DND-41 (cell line): ENCODE results near the gene ALDH3B1.
A peak's percentile ranks its signal among the peaks of the same experiment; 100 is the strongest.

ENCODE experiments used
- ATAC-seq: fragments of 200-7000 bp; cut with Tn5 transposase; 3 replicates; pipeline ENCODE4 v1.9.1; 2021; ENCODE audit warnings: low read depth; ENCODE audit not compliant: insufficient read depth
- DNase-seq: peaks from one replicate; pipeline ENCODE4 v3.0.0-alpha.2; 2020
- H2AFZ ChIP-seq: 2 replicates; pipeline ENCODE4 v1.6.0; 2012; ENCODE audit warnings: low read depth, low read length
- H3K27ac ChIP-seq: 2 replicates; pipeline ENCODE4 v1.5.1; 2012; ENCODE audit warnings: low read length, inconsistent platforms
- H3K27me3 ChIP-seq: fragments of 200-600 bp; sonication (generic); 2 replicates; pipeline ENCODE4 v1.6.0; 2012; ENCODE audit warnings: low read length, mild to moderate bottlenecking, inconsistent platforms; ENCODE audit not compliant: insufficient read depth, poor library complexity
- H3K36me3 ChIP-seq: 2 replicates; pipeline ENCODE4 v1.5.1; 2012; ENCODE audit warnings: low read length, inconsistent platforms; ENCODE audit not compliant: insufficient read depth
- H3K4me1 ChIP-seq: 2 replicates; pipeline ENCODE4 v1.5.1; 2012; ENCODE audit warnings: mild to moderate bottlenecking, low read length; ENCODE audit not compliant: insufficient read depth
- H3K4me2 ChIP-seq: 2 replicates; pipeline ENCODE4 v1.6.0; 2012; ENCODE audit warnings: mild to moderate bottlenecking, moderate library complexity, low read length, inconsistent platforms; ENCODE audit not compliant: insufficient read depth
- H3K4me3 ChIP-seq, 2 experiments: fragments of 200-600 bp in 1 of 2; shearing (Covaris generic) in 1 of 2; 2 replicates each; pipeline ENCODE4 v1.5.1; 2012 to 2016; ENCODE audit warnings: inconsistent platforms in 2 of 2, low read length in 2 of 2, mild to moderate bottlenecking in 2 of 2, low read depth in 1 of 2, moderate library complexity in 1 of 2
- H3K79me2 ChIP-seq: 2 replicates; pipeline ENCODE4 v1.6.0; 2012; ENCODE audit warnings: low read length, inconsistent platforms; ENCODE audit not compliant: insufficient read depth
- H3K9ac ChIP-seq: 2 replicates; pipeline ENCODE4 v1.6.0; 2012; ENCODE audit warnings: low read depth, mild to moderate bottlenecking, inconsistent platforms, low read length, moderate library complexity
- H3K9me3 ChIP-seq: 2 replicates; pipeline ENCODE4 v1.5.1; 2012; ENCODE audit warnings: low read length, moderate library complexity, mild to moderate bottlenecking, inconsistent platforms; ENCODE audit not compliant: insufficient read depth, severe bottlenecking
- H4K20me1 ChIP-seq: 2 replicates; pipeline ENCODE4 v1.6.0; 2012; ENCODE audit warnings: low read length; ENCODE audit not compliant: insufficient read depth
- EZH2 ChIP-seq: IDR thresholded peaks from 3 replicates; pipeline ENCODE4 v1.6.1; 2012; ENCODE audit warnings: borderline replicate concordance, low read depth, mild to moderate bottlenecking, moderate library complexity, low read length, inconsistent platforms; ENCODE audit not compliant: severe bottlenecking
- TF ChIP-seq, protein P1 (sequence below): IDR thresholded peaks from 2 replicates; pipeline ENCODE4 v1.5.1; 2012; ENCODE audit warnings: borderline replicate concordance, low read length, moderate library complexity, mild to moderate bottlenecking; ENCODE audit not compliant: poor library complexity, severe bottlenecking; ENCODE audit errors: extremely low read depth

ALDH3B1 gene

DNA sequence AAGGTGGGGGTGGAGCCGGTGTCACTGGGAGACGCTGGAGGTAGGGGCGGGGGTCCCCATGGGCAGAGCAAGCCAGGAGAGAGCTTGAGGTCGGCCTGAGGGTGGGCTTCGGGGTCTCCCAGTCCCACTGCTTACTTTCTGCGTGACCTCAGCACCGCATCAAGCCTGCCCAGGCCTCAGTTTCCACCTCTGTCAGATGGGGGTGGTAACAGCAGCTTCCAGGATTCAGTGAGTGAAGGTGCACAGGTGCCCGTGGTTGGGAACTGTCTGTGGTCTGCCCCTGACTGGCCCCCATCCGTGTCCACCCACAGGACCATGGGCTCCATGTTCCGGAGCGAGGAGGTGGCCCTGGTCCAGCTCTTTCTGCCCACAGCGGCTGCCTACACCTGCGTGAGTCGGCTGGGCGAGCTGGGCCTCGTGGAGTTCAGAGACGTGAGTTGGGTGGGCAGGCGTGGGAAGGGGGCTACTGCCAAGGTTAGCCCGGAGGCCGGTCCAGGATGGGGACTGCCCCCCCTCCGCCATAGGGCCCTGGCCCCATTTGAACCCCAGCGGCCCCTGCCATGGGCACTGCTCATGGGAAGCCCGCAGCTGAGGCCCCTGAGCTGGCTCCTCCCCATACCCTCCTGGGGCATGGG lies 30.9 kb downstream of the ALDH3B1 start:
- H3K4me1 ChIP-seq = peaks cover 11% of the 10 kb centered on the region
- no peak overlapping the region for H3K4me2 ChIP-seq
- no peaks in the 10 kb centered on the region; the same call in 1 of the 2 replicates for H4K20me1 ChIP-seq
- DNase-seq (no peak), ATAC-seq (no peak)
- H2AFZ ChIP-seq = no peak overlapping the region
- no peak overlapping the region for H3K27ac ChIP-seq
- no peak overlapping the region for H3K4me3 ChIP-seq
- no peaks in the 10 kb centered on the region; the same call in 1 of the 2 replicates for H3K36me3 ChIP-seq
- H3K9me3 ChIP-seq = no peaks in the 10 kb centered on the region
- no peaks in the 10 kb centered on the region for H3K79me2 ChIP-seq
- 0 out of 2 replicates have a peak overlapping the region, but pooled peaks have one; percentile 28 for H3K9ac ChIP-seq
- H3K27me3 ChIP-seq = no peaks in the 10 kb centered on the region
- no peak for TF ChIP-seq EZH2
- TF ChIP-seq, protein P1, sequence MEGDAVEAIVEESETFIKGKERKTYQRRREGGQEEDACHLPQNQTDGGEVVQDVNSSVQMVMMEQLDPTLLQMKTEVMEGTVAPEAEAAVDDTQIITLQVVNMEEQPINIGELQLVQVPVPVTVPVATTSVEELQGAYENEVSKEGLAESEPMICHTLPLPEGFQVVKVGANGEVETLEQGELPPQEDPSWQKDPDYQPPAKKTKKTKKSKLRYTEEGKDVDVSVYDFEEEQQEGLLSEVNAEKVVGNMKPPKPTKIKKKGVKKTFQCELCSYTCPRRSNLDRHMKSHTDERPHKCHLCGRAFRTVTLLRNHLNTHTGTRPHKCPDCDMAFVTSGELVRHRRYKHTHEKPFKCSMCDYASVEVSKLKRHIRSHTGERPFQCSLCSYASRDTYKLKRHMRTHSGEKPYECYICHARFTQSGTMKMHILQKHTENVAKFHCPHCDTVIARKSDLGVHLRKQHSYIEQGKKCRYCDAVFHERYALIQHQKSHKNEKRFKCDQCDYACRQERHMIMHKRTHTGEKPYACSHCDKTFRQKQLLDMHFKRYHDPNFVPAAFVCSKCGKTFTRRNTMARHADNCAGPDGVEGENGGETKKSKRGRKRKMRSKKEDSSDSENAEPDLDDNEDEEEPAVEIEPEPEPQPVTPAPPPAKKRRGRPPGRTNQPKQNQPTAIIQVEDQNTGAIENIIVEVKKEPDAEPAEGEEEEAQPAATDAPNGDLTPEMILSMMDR = no peak

DNA sequence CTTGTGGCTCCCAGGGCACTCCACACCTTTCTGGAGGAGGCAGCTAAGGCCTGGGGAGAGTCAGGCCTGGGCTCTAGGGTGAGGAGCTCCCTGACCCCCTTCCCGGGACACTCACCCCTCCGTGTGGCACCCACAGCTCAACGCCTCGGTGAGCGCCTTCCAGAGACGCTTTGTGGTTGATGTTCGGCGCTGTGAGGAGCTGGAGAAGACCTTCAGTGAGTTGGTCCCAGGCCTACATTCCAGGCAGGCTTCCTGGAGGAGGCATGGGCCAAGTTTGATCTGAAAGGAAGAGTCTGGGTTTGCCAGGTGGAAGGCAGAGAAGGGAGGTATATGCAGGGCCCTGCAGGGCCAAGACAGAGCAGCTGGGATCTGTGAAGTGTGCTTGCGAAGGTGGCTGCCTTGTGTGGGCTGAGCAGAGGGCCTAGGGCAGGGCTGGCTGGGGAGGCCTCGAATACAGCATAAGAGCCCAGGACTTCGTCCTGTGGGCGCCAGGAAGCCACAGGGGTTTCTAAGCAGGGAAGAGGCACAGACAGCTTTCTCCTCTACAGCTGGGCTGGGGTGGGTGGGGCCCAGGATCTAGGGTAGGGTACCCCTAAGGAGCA lies 31.6 kb downstream of the ALDH3B1 start:
- H3K27ac ChIP-seq = no peak overlapping the region
- no peaks in the 10 kb centered on the region for H3K79me2 ChIP-seq

DNA sequence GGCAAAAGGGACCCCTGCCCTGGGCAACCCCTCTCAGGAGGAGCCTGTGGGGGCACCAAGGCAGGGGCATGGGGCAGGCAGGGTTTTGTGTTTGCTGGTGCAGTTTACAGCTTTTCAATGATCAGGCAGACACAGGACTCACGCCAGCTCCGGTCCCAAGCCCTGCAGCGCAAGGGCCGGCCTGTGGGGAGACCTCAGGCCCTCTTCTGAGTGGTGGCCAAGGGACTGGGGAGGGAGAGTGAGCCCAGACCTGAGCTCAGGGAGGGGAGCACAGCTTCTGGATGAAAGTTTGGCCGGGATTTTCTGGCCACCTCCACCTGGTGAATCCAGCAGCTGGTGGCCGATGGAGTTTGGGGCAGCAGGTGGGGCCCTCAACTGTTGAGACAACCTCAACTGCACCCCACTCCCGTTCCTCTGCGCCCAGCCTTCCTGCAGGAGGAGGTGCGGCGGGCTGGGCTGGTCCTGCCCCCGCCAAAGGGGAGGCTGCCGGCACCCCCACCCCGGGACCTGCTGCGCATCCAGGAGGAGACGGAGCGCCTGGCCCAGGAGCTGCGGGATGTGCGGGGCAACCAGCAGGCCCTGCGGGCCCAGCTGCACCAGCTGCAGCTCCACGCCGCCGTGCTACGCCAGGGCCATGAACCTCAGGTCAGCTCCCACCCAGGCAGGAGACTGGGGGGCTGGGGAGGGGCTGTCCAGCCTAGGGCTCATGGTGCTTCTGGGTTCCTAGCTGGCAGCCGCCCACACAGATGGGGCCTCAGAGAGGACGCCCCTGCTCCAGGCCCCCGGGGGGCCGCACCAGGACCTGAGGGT lies 32.3 kb downstream of the ALDH3B1 start:
- TF ChIP-seq EZH2 = no peak
- TF ChIP-seq, protein P1 = no peak
- no peak overlapping the region for H3K4me3 ChIP-seq
- no peaks in the 10 kb centered on the region for H3K27me3 ChIP-seq
- H3K9me3 ChIP-seq = no peaks in the 10 kb centered on the region
- H2AFZ ChIP-seq = no peak overlapping the region
- no peak overlapping the region for H3K9ac ChIP-seq
- ATAC-seq = no peak
- H3K4me2 ChIP-seq = no peak overlapping the region
- H3K4me1 ChIP-seq = peaks cover 11% of the 10 kb centered on the region
- no peak overlapping the region for H3K27ac ChIP-seq
- H3K79me2 ChIP-seq = no peaks in the 10 kb centered on the region
- no peaks in the 10 kb centered on the region for H4K20me1 ChIP-seq
- no peak for DNase-seq
- no peaks in the 10 kb centered on the region for H3K36me3 ChIP-seq

More for the DNA sequence above, 31.6 kb downstream of the ALDH3B1 start:
- ATAC-seq (no peak), DNase-seq (no peak)
- Histone ChIP-seq H3K36me3 (no peaks in the 10 kb centered on the region), H3K4me3 (no peak overlapping the region), H3K4me2 (no peak overlapping the region), H4K20me1 (no peaks in the 10 kb centered on the region; the same call in 1 of the 2 replicates), H3K27me3 (no peaks in the 10 kb centered on the region), H3K9me3 (no peaks in the 10 kb centered on the region), H3K9ac (no peak overlapping the region), H3K4me1 (peaks cover 11% of the 10 kb centered on the region), H2AFZ (no peak overlapping the region)
- TF ChIP-seq, protein P1 = no peak
- no peak for TF ChIP-seq EZH2
